Kidney (tissue), 14 donors: Measurements from ENCODE around the gene PRKN. TPM values are rescaled to one million over a fixed set of nuclear protein-coding genes. Genes with fewer than 3 reads are reported as not detected.

ENCODE experiments used
- DNase-seq, 5 donors: peaks; one replicate each; pipeline ENCODE4 v3.0.0-alpha.2; 2013 to 2020
- FAIRE-seq: peaks from 2 replicates; lab custom pipeline; 2012; peaks lifted over from hg19 to GRCh38; lab: Jason Lieb, UNC
- H3K27ac ChIP-seq, 2 donors: one replicate each; pipeline ENCODE4 v1.7.0; 2013; ENCODE audit warnings: low read depth in 2 of 2, low read length in 2 of 2, inconsistent platforms in 1 of 2
- H3K27me3 ChIP-seq: one replicate; pipeline ENCODE4 v1.7.1; 2013; ENCODE audit warnings: low read length, inconsistent platforms; ENCODE audit not compliant: control insufficient read depth, insufficient read depth
- H3K36me3 ChIP-seq, 3 donors: one replicate each; pipeline versions ENCODE4 v1.7.0 to v1.7.1; 2013; ENCODE audit warnings: low read length in 3 of 3, control low read depth in 1 of 3, inconsistent platforms in 1 of 3; ENCODE audit not compliant: insufficient read depth in 3 of 3, control insufficient read depth in 2 of 3
- H3K4me1 ChIP-seq, 3 donors: one replicate each; pipeline versions ENCODE4 v1.7.0 to v1.7.1; 2013; ENCODE audit warnings: low read length in 3 of 3, inconsistent platforms in 1 of 3, low read depth in 1 of 3; ENCODE audit not compliant: control insufficient read depth in 2 of 3, insufficient read depth in 2 of 3
- H3K4me3 ChIP-seq, 3 donors: one replicate each; pipeline versions ENCODE4 v1.7.0 to v1.8.1; 2013; ENCODE audit warnings: low read length in 3 of 3, control low read depth in 1 of 3, inconsistent platforms in 1 of 3
- H3K9ac ChIP-seq, 3 donors: one replicate each; pipeline versions ENCODE4 v1.7.0 to v1.7.1; 2013; ENCODE audit warnings: low read length in 3 of 3, control low read depth in 1 of 3, inconsistent platforms in 1 of 3
- H3K9me3 ChIP-seq, 3 donors: one replicate each; pipeline versions ENCODE4 v1.7.0 to v1.7.1; 2013; ENCODE audit warnings: low read length in 3 of 3, control low read depth in 1 of 3, inconsistent platforms in 1 of 3; ENCODE audit not compliant: control insufficient read depth in 2 of 3, insufficient read depth in 1 of 3
- CTCF ChIP-seq: IDR thresholded peaks from 3 replicates; pipeline ENCODE4 v1.5.1; 2012; ENCODE audit warnings: mild to moderate bottlenecking, moderate library complexity, borderline replicate concordance; ENCODE audit not compliant: insufficient read depth; ENCODE audit errors: extremely low read depth
- intact Hi-C: fragments of 100-400 bp; cut with DNase I; formaldehyde crosslinking; loops from one replicate; pipeline ENCODE4 v1.11.1; 2022
- polyA plus RNA-seq: library from polyadenylated mRNA; stranded (reverse); fragments of 350-450 nt; fragmentation: Illumina TruSeq; extraction: RNeasy Lipid Tissue Mini Kit (QIAGEN cat#74804); gene quantifications from one replicate; pipeline ENCODE4 v1.2.3, GENCODE V29; 2014; ENCODE audit warnings: low read depth, low replicate concordance; ENCODE audit not compliant: insufficient read depth
- total RNA-seq: library from RNA; stranded (reverse); fragmentation: NEBNext Ultra II Directional; extraction: Animal tissue kit (Norgen Biotek cat#: 25700); gene quantifications from one replicate; pipeline ENCODE4 v1.2.1, GENCODE V29; 2021
- donor health status: control.
- donor health status: control.
- donor health status: control.
- donor health status: control.
- donor health status: control.
- donor health status: DM: yes; HTN: yes; CAD: no.
- donor health status: Normal renal cell carcinoma (clear cell type).

PRKN gene
- total and polyA plus RNA-seq, 2 donors from 2014 or later = 8.6 to 10.4 TPM

GRCh38 chr6:162325826-162326225 lies 401.7 kb downstream of the PRKN start:
- no peaks in the 10 kb centered on the region for H3K4me1 ChIP-seq
- no peaks in the 10 kb centered on the region for H3K9me3 ChIP-seq
- H3K4me3 ChIP-seq = no peak overlapping the region
- H3K9ac ChIP-seq = no peak overlapping the region
- intact Hi-C loops = no loop called here
- no peaks in the 10 kb centered on the region for H3K27me3 ChIP-seq
- no peak for FAIRE-seq
- no peaks in the 10 kb centered on the region for H3K36me3 ChIP-seq
- TF ChIP-seq CTCF = no peak
- no peak overlapping the region for H3K27ac ChIP-seq
- DNase-seq = no peak

GRCh38 chr6:162325051-162325450 lies 402.5 kb downstream of the PRKN start:
- no peaks in the 10 kb centered on the region for H3K9me3 ChIP-seq
- no peak overlapping the region for H3K4me3 ChIP-seq
- no peaks in the 10 kb centered on the region for H3K36me3 ChIP-seq
- H3K27ac ChIP-seq = no peak overlapping the region
- intact Hi-C loops = no loop called here
- TF ChIP-seq CTCF = no peak
- H3K9ac ChIP-seq = no peak overlapping the region
- H3K4me1 ChIP-seq = no peaks in the 10 kb centered on the region
- no peaks in the 10 kb centered on the region for H3K27me3 ChIP-seq
- DNase-seq (no peak), FAIRE-seq (no peak)

DNA sequence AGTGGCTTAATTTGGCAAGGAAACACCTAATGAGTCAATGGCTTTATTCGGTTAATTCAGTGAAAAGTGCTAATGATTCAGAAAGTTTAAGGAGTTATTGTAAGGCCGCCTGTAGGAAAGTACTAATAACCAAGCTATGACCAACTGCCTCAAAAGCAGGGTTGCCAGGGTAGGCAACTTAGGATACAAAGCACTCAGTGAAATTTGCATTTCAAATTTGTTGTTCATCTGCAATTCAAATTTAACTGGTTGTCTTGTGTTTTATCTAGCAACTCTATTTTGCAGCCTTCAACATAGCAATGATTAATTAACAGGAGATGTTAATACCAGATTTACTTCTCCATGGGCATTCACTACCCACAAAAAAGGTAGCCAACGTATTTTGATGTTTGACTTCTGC lies 412.3 kb downstream of the PRKN start:
- Histone ChIP-seq H3K4me3 (no peak overlapping the region), H3K27me3 (no peaks in the 10 kb centered on the region), H3K36me3 (no peaks in the 10 kb centered on the region), H3K27ac (no peak overlapping the region), H3K4me1 (no peaks in the 10 kb centered on the region), H3K9ac (no peak overlapping the region), H3K9me3 (no peaks in the 10 kb centered on the region)
- DNase-seq (no peak), FAIRE-seq (no peak)
- intact Hi-C loops = no loop called here
- no peak for TF ChIP-seq CTCF
